Psoas muscle (tissue), 8 donors: ENCODE results near the gene BCL11B. TPM values are rescaled to one million over a fixed set of nuclear protein-coding genes. Genes with fewer than 3 reads are reported as not detected.

Experiments used
- ATAC-seq, 4 donors: fragments of 200-7000 bp; cut with Tn5 transposase; one replicate each; pipeline ENCODE4 v1.9.1; 2020; ENCODE audit warnings: moderate library complexity in 3 of 4, mild to moderate bottlenecking in 2 of 4
- DNase-seq, 2 donors: peaks; one replicate each; pipeline ENCODE4 v3.0.0-alpha.2; 2020
- H3K27ac ChIP-seq: fragments of 200-600 bp; one replicate; pipeline ENCODE4 v1.8.0; 2022
- H3K27me3 ChIP-seq, 3 donors: fragments of 200-600 bp in 1 of 3; one replicate each; pipeline versions ENCODE4 v1.6.1 to v1.8.0; 2013 to 2022; ENCODE audit warnings: low read length in 2 of 3, mild to moderate bottlenecking in 2 of 3, moderate library complexity in 1 of 3; ENCODE audit not compliant: insufficient read depth in 3 of 3
- H3K36me3 ChIP-seq, 2 donors: fragments of 200-600 bp in 1 of 2; one replicate each; pipeline versions ENCODE4 v1.6.1 to v1.8.0; 2013 to 2022; ENCODE audit warnings: low read depth in 1 of 2, mild to moderate bottlenecking in 1 of 2, moderate library complexity in 1 of 2; ENCODE audit not compliant: insufficient read depth in 1 of 2
- H3K4me1 ChIP-seq: fragments of 200-600 bp; one replicate; pipeline ENCODE4 v1.8.0; 2022
- H3K4me3 ChIP-seq: fragments of 200-600 bp; one replicate; pipeline ENCODE4 v1.8.0; 2022; ENCODE audit warnings: mild to moderate bottlenecking
- H3K9me3 ChIP-seq: fragments of 200-600 bp; one replicate; pipeline ENCODE4 v1.8.0; 2022
- WGBS, 3 donors: extraction: QIAGEN DNeasy Blood & Tissue Kit; methylation state at CpG; one replicate each; pipeline versions ENCODE4 v1.1.6 to v1.1.7; 2013; 5-methylcytosine and 5-hydroxymethylcytosine counted together
- intact Hi-C, 2 donors: fragments of 100-400 bp; cut with DNase I; formaldehyde crosslinking; loops; one replicate each; pipeline versions ENCODE4 v1.11.0 to v1.14.2; 2022
- polyA plus RNA-seq, 3 donors: library from polyadenylated mRNA; stranded (reverse); fragments of 200-250 nt; gene quantifications; one replicate each; pipeline ENCODE4 v1.2.3, GENCODE V29; 2013
- total RNA-seq, 4 donors: library from RNA; stranded (reverse); fragmentation: NEBNext Ultra II Directional in 2 of 4; extraction: Animal tissue kit (Norgen Biotek cat#: 25700) in 2 of 4; gene quantifications; one replicate each; pipeline versions ENCODE4 v1.2.1 to v1.2.4, GENCODE V29; 2021 to 2023
- TF ChIP-seq, protein P1 (sequence below): fragments of 200-600 bp; IDR thresholded peaks from one replicate; pipeline ENCODE4 v1.8.0; 2022; ENCODE audit warnings: antibody characterized with exemption
- donor health status: healthy with polysubstance abuse.
- donor health status: DM: no; HTN: no; CAD: no; lungs with moderate emphysema.
- donor health status: Bipolar disorder and iron deficiency.
- donor health status: healthy.
- donor health status: DM: yes; HTN: yes; CAD: no.
- donor health status: DM: no; HTN: no; CAD: no.
- donor health status: DM: no; HTN: no; CAD: no.
- donor health status: DM: yes; HTN: yes; CAD: no.

The BCL11B gene
- total and polyA plus RNA-seq, 7 donors: 0.01 to 0.34 (median 0.15) TPM; not detected in 2

DNA sequence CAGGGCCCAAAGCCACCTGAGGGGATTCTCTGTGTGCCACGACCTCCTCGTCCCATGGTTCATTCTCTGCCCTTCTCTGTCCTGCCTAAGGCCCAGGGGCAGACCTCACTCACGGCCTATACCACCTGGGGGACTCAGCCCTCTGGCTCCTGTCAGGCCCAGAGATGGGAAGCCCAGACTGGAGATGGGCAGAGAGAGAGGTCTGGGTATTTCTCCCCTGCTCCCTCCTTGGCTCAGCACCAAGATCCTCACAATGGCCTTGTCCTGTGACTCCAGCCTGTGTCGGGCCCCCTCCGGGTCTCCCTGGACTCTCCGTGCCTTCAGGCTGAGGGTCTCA, 46.9 kb upstream of the BCL11B start:
- no peak overlapping the region for H3K27ac ChIP-seq
- H3K36me3 ChIP-seq: no peaks in the 10 kb centered on the region
- ATAC-seq: no peak
- intact Hi-C loops: no loop called here
- H3K9me3 ChIP-seq: no peaks in the 10 kb centered on the region
- TF ChIP-seq, protein P1, sequence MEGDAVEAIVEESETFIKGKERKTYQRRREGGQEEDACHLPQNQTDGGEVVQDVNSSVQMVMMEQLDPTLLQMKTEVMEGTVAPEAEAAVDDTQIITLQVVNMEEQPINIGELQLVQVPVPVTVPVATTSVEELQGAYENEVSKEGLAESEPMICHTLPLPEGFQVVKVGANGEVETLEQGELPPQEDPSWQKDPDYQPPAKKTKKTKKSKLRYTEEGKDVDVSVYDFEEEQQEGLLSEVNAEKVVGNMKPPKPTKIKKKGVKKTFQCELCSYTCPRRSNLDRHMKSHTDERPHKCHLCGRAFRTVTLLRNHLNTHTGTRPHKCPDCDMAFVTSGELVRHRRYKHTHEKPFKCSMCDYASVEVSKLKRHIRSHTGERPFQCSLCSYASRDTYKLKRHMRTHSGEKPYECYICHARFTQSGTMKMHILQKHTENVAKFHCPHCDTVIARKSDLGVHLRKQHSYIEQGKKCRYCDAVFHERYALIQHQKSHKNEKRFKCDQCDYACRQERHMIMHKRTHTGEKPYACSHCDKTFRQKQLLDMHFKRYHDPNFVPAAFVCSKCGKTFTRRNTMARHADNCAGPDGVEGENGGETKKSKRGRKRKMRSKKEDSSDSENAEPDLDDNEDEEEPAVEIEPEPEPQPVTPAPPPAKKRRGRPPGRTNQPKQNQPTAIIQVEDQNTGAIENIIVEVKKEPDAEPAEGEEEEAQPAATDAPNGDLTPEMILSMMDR: no peak
- WGBS, 3 donors: 69 to 88% (median 83%) methylated on average over 5 to 6 of the region's 6 CpGs
- DNase-seq: no peak
- no peaks in the 10 kb centered on the region for H3K4me1 ChIP-seq
- H3K4me3 ChIP-seq: no peak overlapping the region
- H3K27me3 ChIP-seq: peaks cover 0 to 12% (median 12%) of the 10 kb centered on the region in 3 donors

DNA sequence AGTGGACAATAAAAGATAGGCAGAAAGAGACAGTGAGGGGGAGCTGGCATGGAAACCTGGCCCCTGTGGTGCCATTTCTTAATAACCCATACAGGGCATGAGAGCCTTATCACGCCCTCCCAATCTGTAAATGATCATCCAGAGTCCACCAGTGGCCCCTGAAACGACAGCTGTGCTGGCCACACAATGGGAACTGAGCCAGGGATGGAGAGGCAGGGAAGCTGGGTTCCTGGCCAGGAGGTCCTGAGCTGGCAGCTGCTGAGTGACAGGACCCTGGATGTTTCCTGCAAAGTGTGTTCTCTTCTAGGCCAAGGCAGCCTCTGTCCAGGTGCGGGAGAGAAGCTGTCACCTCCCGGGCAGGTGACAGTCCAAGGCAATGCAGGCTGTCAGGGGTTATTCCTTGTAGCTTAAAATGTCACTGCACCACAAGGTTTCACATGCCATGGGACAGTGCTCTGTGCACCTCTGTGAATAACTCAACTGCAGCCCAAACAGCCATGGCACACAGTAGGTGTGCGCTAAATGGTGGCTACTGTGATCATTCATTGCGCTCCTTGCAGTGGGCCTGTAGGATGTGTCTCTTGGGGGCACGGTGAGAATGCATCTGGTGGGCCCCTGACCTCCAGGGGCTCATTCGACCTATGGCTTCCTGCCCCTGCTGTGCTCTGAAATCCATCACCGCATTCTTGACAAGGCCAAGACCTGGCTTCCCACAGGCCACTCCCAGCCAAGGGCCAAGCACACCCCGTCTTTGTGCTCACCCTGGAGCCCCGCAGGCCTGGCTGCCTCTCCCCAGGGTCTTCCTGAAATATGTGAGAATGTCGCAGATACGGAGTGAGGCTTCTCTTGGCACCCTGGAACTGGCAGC, 46.3 kb upstream of the BCL11B start:
- no peak for DNase-seq
- intact Hi-C loops: no loop called here
- no peak overlapping the region for H3K4me3 ChIP-seq
- 51 to 59% (median 52%) methylated on average over 13 of the region's 13 CpGs for WGBS, 3 donors
- H3K9me3 ChIP-seq: no peaks in the 10 kb centered on the region
- TF ChIP-seq, protein P1: no peak
- no peak overlapping the region for H3K27ac ChIP-seq
- ATAC-seq: no peak
- H3K36me3 ChIP-seq: no peaks in the 10 kb centered on the region
- no peaks in the 10 kb centered on the region for H3K4me1 ChIP-seq
- peaks cover 0 to 12% (median 12%) of the 10 kb centered on the region in 3 donors for H3K27me3 ChIP-seq

DNA sequence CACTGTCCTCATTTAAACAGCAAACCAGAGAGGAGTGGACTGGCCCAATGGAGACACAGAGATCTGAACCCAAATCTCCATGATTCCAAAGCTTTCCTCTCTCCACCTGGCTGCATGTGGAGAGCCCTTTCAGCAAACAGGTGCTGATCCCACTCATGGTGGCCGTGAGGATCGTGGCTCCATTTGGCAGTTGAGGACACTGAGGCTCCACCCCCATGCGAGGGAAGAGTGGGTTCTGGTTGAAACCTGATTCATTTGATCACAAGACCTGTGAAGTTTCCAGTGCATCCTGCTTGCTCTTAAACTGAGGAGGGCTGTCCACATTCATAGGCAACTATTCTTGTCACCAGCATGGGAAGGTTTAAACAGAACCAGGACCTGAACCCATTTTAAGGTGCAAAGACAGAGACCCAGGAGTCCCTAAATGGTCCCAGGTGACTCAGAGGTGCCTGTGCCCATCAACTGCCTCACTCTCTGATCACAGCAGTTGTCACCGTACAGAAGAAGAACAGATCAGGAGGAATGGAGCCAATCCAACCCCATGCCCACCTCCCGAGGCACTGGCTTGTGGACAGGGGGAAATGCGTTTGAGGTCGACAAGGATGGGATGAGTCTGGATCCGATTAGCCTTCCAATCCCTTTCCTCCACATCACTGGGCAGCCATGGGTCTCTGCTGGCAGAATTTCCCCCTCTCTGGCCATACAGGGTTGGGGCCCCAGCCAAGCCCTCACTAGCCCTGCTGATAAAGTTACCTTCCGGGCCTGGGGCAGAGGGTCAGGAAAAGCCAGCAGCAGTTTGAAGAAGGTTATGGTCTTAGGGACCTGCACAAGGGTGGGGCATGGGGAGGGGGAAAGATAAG, 45.5 kb upstream of the BCL11B start:
- TF ChIP-seq, protein P1: no peak
- DNase-seq: no peak
- intact Hi-C loops: no loop called here
- ATAC-seq: no peak
- no peak overlapping the region for H3K4me3 ChIP-seq
- H3K27ac ChIP-seq: no peak overlapping the region
- peaks cover 0 to 12% (median 9%) of the 10 kb centered on the region in 3 donors for H3K27me3 ChIP-seq
- H3K9me3 ChIP-seq: no peaks in the 10 kb centered on the region
- H3K36me3 ChIP-seq: no peaks in the 10 kb centered on the region
- 51 to 66% (median 57%) methylated on average over 9 of the region's 9 CpGs for WGBS, 3 donors
- no peaks in the 10 kb centered on the region for H3K4me1 ChIP-seq

DNA sequence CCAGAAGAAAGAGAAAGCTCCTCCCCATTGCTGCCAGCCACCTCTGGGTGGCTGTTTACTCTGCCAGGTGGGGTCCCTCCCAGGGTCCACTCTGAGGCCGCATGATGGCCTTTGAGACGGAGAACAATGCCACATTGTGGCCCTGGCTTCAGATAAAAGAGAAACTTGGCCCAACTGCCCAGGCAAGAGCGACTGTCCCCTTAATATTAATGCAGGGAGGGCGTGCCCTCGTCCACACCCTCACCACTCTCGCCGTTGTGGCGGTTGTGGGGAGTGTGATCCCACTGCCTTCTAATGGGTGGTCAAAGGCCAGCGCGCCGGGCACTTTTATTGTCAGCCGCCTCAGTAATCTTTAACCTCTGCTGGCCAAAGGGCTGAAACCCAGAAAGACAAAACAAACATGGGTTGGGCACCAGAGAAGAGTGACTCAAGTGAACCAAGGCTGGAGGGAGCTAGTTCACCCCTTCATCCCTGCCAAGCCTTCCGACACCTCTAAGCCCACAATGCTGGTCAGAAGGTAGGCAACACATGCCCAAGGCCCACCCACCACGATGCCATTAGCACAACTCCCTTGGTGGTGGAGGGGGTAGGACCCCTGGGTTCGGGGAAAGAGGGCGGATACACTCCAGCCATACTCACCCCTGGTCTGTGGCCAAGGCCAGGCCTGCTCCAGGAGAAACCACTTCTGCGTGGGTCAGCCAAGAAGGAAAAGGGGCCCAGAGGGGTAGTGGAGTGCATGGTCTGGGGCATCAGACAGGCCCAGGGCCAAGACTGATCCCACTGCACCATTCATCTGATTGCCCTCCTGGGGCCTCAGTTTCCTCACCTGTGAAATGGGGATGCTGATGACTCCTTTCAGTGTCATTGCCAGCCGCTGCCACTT, 44.5 kb upstream of the BCL11B start:
- no peaks in the 10 kb centered on the region for H3K36me3 ChIP-seq
- H3K27me3 ChIP-seq: peaks cover 0 to 9% (median 4%) of the 10 kb centered on the region in 3 donors
- DNase-seq (no peak), ATAC-seq (no peak)
- H3K27ac ChIP-seq: no peak overlapping the region
- TF ChIP-seq, protein P1: no peak
- no peaks in the 10 kb centered on the region for H3K4me1 ChIP-seq
- intact Hi-C loops: no loop called here
- WGBS, 3 donors: 74 to 75% (median 74%) methylated on average over 18 of the region's 18 CpGs
- H3K9me3 ChIP-seq: no peaks in the 10 kb centered on the region
- no peak overlapping the region for H3K4me3 ChIP-seq
